ENCODE measurements around the gene LIN52. TPM values are rescaled to one million over a fixed set of nuclear protein-coding genes. Genes with fewer than 3 reads are reported as not detected.

LIN52 gene
- total and polyA plus RNA-seq, 2 of the 8 experiments (the other 6 are each of a cell fraction or from before 2014, with no cell fraction given), result 6.8 to 11.6 TPM

DNA sequence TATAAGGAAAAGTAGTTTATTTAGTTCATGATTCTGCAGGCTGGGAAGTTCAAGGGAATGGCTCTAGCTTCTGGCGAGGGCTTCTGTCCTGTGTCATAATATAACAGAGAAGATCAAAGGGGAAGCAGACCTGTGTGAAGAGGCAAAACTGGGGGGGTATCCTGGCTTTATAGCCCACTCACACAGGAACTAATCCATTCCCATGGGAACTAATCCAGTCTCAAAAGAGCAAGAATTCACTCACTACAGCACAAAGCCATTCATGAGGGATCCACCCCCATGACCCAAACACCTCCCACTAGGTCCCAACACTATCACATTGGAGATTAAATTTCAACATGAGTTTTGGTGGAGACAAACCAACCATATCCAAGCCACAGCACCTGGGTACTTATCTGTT is 7.4 kb upstream of the LIN52 start (continued):
- TF ChIP-seq YY1 (IDR thresholded peaks at IDR 0.05; ENCODE audit: low read depth, low read length), result no peak
- no peak for TF ChIP-seq POLR2AphosphoS5 (IDR thresholded peaks at IDR 0.05; ENCODE audit: low read depth, low read length)
- no peak for TF ChIP-seq SIRT6 (IDR thresholded peaks at IDR 0.05; ENCODE audit: low read length)

Measured in H1 (cell line).